22Rv1 (cell line): Measurements from ENCODE around the gene NOX5.

Source experiments
- CTCF ChIP-seq: fragments of 450-650 bp; IDR thresholded peaks from 2 replicates; pipeline ENCODE4 v1.5.1; 2017; ENCODE audit warnings: mild to moderate bottlenecking
- ZFX ChIP-seq: fragments of 450-650 bp; IDR thresholded peaks from 2 replicates; pipeline ENCODE4 v1.6.1; 2017; ENCODE audit warnings: antibody characterized with exemption, borderline replicate concordance

GRCh38 chr15:69009341-69009740 is 5.2 kb upstream of the NOX5 start:
- TF ChIP-seq CTCF, result no peak
- no peak for TF ChIP-seq ZFX
